HUDEP-2 (cell line): ENCODE measurements around the gene LSM11.

ENCODE experiments used
- DNase-seq, 76 experiments: peaks; one replicate each; lab custom pipeline; 2025; ENCODE audit not compliant: unreplicated experiment in 76 of 76; lab: John Stamatoyannopoulos, UW

Gene LSM11

GRCh38 chr5:157766902-157767301, 23.4 kb downstream of the LSM11 start:
- peak in 4 of 76 experiments; percentile 1 to 11 (median 6) for DNase-seq

DNA sequence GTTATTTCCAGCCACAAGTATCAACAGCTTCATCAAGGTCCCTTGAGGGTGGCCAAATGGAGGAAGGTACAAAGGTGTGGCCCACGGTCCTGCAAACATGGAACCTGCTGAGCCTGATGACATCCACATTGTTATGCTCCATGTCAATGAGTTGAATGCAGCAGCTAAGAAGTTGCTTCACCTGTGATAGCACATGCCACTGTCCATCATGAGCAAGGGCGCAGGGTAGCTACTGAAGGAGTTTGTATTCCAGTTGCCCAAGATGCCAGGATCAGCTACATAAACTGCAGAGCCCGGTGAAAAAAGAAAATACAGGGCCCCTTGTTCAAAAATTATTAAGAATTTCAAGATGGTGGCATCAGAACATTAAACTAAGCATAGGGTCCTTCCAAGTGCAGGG, 24.2 kb downstream of the LSM11 start:
- DNase-seq, result no peak

GRCh38 chr5:157770665-157771064, 27.2 kb downstream of the LSM11 start:
- no peak for DNase-seq

DNA sequence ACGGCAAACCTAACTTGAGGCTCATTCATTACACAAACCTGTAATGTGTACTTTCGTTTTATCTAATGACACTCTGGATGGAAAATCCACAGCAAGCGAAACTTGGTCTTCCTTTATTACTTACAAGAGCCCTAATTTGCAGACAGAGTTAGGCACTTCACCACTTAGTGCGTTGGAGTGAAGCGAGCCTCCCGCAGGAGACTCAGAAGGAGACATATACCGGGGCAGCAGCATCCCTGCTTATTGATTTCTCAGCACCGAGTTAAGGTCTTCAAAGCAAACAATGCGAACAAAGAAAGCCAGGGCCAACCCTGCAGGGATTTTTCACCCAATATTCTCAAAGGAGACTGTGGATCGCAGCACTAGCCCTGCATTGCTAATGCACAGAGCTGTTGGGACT, 28.6 kb downstream of the LSM11 start:
- DNase-seq, result no peak

DNA sequence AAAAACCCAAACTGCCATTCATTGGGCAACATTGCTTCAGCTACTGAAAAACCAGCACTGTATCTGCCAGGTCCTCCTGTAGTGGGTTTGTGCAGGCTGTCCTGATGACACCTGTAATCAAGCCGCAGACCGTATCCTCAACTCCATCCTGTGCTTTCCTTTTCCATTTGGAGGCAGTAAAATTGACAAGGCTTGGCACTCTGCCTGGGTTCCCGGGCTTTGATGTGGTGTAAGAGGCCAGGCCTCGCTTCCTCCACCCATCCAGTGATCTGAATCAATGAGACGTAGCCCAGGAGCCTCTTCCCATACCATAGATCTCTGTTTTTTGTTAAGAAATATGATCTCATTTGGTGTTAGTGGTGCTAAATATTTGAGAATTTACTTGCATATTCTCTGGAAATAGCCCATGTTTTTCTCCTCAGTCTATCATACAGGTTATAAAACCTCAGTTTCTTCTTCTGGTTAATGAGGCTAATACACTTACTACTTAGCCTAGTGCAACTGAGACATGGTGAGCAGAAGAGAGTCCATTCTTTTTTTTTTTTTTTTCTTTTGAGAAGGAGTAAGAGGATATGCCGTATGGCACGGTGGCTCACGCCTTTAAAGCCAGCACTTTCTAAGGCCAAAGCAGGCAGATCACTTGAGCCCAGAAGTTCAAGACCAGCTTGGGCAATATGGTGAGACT, 34.8 kb downstream of the LSM11 start:
- DNase-seq, result no peak

GRCh38 chr5:157779221-157779620, 35.7 kb downstream of the LSM11 start:
- DNase-seq, result no peak

GRCh38 chr5:157785801-157786200, 42.3 kb downstream of the LSM11 start:
- no peak for DNase-seq

GRCh38 chr5:157793301-157793700, 49.8 kb downstream of the LSM11 start:
- no peak for DNase-seq

- DNase-seq, result no peak
These were observed 56.1 kb downstream of the LSM11 start for GRCh38 chr5:157799578-157799977.

DNA sequence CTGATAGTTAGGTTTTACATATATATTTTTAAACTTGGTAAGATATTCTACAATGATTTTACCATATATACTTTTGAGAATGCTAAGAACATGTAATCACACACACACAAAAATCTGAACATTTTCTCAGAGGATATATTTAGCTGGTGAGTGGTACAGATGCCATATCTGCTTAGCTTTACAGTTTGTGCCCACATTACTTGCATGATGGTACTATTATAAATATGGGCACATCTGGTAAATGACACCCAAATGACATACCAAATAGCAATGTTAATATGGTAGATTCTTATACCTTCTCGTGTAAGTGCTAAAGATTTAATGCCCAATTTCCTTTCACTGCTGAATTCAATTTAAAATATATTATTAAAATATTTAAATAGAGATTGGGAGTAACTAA, 56.6 kb downstream of the LSM11 start:
- no peak for DNase-seq

DNA sequence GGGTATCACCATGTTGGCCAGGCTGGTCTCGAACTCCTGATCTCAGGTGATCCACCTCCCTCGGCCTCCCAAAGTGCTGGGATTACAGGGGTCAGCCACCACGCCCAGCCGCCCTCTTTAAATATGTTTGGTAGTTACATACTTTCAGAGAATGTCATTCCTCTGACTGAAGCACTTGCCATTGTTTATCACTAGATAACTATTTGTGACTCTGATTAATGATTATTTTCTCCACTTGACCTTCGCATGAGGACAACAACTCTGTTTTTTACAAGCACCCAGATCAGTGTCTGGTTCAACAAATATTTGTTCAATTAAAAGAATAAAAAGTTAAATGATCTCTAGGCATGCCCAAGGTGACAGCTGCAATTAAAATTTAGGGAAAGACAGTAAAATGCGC, 59.2 kb downstream of the LSM11 start:
- no peak for DNase-seq

- no peak for DNase-seq
These were observed 64.5 kb downstream of the LSM11 start for GRCh38 chr5:157808043-157808442.
